OCI-LY1 (cell line): ENCODE data around the gene CPM.

Source experiments
- CTCF ChIP-seq: fragments of 200-600 bp; sonication (generic), shearing (Covaris generic); IDR thresholded peaks from 2 replicates; pipeline ENCODE4 v1.5.1; 2017; ENCODE audit warnings: mild to moderate bottlenecking, antibody characterized with exemption, low read length, moderate library complexity, mixed read lengths
- EZH2 ChIP-seq: fragments of 200-600 bp; sonication (generic), shearing (Covaris generic); IDR thresholded peaks from 2 replicates; pipeline ENCODE4 v1.8.0; 2017; ENCODE audit warnings: borderline replicate concordance, mixed run types, mild to moderate bottlenecking, antibody characterized with exemption, low read length, moderate library complexity, mixed read lengths

- TF ChIP-seq CTCF (no peak), EZH2 (no peak)
Measured at GRCh38 chr12:68854554-68854953, 78.4 kb downstream of the CPM start.
